Heart left ventricle (tissue), 16 donors: ENCODE results near the gene ANXA5. TPM values are rescaled to one million over a fixed set of nuclear protein-coding genes. Genes with fewer than 3 reads are reported as not detected.

Source experiments
- ATAC-seq, 4 donors: fragments of 200-7000 bp; cut with Tn5 transposase; one replicate each; pipeline ENCODE4 v1.9.1; 2020 to 2022; ENCODE audit warnings: moderate library complexity in 4 of 4, mild to moderate bottlenecking in 3 of 4, moderate number of reproducible peaks in 1 of 4
- DNase-seq, 5 donors: peaks; one replicate each; pipeline ENCODE4 v3.0.0-alpha.2; 2020
- H3K27ac ChIP-seq, 12 donors: fragments of 200-600 bp; sonication (generic) in 4 of 12; one replicate each; pipeline versions ENCODE4 v1.5.0 to v1.8.0; 2016 to 2022; ENCODE audit warnings: mild to moderate bottlenecking in 2 of 12
- H3K27me3 ChIP-seq, 9 donors: fragments of 200-600 bp; sonication (generic) in 2 of 9; one replicate each; pipeline versions ENCODE4 v1.5.1 to v1.8.0; 2016 to 2022; ENCODE audit warnings: mild to moderate bottlenecking in 3 of 9
- H3K36me3 ChIP-seq, 9 donors: fragments of 200-600 bp; sonication (generic) in 2 of 9; one replicate each; pipeline versions ENCODE4 v1.5.0 to v1.8.0; 2018 to 2022; ENCODE audit warnings: mild to moderate bottlenecking in 2 of 9
- H3K4me1 ChIP-seq, 12 donors: fragments of 200-600 bp; sonication (generic) in 4 of 12; one replicate each; pipeline versions ENCODE4 v1.5.0 to v1.8.0; 2016 to 2022; ENCODE audit warnings: mild to moderate bottlenecking in 3 of 12
- H3K4me3 ChIP-seq, 12 donors: fragments of 200-600 bp; sonication (generic) in 4 of 12; one replicate each; pipeline versions ENCODE4 v1.5.0 to v1.8.0; 2017 to 2022; ENCODE audit warnings: mild to moderate bottlenecking in 9 of 12, moderate library complexity in 4 of 12
- H3K9me3 ChIP-seq, 12 donors: fragments of 200-600 bp; sonication (generic) in 4 of 12; one replicate each; pipeline versions ENCODE4 v1.5.0 to v1.8.0; 2016 to 2022; ENCODE audit warnings: mild to moderate bottlenecking in 1 of 12
- CTCF ChIP-seq, 12 donors: fragments of 200-600 bp; sonication (generic) in 4 of 12; IDR thresholded peaks; one replicate each; pipeline versions ENCODE4 v1.5.0 to v1.8.0; 2018 to 2022; ENCODE audit warnings: antibody characterized with exemption in 12 of 12, mild to moderate bottlenecking in 5 of 12
- POLR2A ChIP-seq, 2 donors: fragments of 450-650 bp; IDR thresholded peaks; one replicate each; pipeline ENCODE4 v1.6.1; 2017; ENCODE audit warnings: antibody characterized with exemption in 2 of 2, mild to moderate bottlenecking in 2 of 2, moderate library complexity in 2 of 2
- WGBS, 4 donors: extraction: QIAGEN DNeasy Blood & Tissue Kit in 2 of 4; methylation state at CpG; one replicate each; pipeline versions ENCODE4 v1.1.5 to v1.1.7; 2013 to 2018; 5-methylcytosine and 5-hydroxymethylcytosine counted together
- intact Hi-C, 10 donors: fragments of 100-400 bp; cut with DNase I; formaldehyde crosslinking; loops; one replicate each; pipeline versions ENCODE4 v1.11.1 to v1.14.2; 2022
- polyA plus RNA-seq, 2 donors: library from polyadenylated mRNA; stranded (reverse); fragments of 200-250 nt; gene quantifications; one replicate each; pipeline ENCODE4 v1.2.3, GENCODE V29; 2013
- total RNA-seq, 9 donors: library from RNA; depleted of rRNA in 2 of 9; stranded (reverse); fragments of >200 nt in 2 of 9; fragmentation: NEBNext Ultra II Directional in 3 of 9; extraction: Animal tissue kit (Norgen Biotek cat#: 25700) in 3 of 9; gene quantifications; one replicate each; pipeline versions ENCODE4 v1.1.0 to v1.2.4, GENCODE V29; 2016 to 2023
- donor health status: ischemic (EF 13 %, LVEDD 7.1; RV severe dilation, severe dysfunction).
- donor health status: healthy with polysubstance abuse.
- donor health status: DM: no; HTN: yes; CAD: no.
- donor health status: DM: no; HTN: no; CAD: no.
- donor health status: ischemic (EF 25% LVEDD 6.9; RV normal size, moderate dysfunction).
- donor health status: ischemic (EF 25% LVEDD 5.7; RV mildly dilated, moderate dysfunction).
- donor health status: healthy.
- donor health status: DM: yes; HTN: yes; CAD: no.
- donor health status: ischemic (EF 35%, LVEDD 5.7; RV mildly dilated, moderate dysfunction).
- donor health status: nonischemic (EF 11% LVEDD 7.7; RV severe dilation, severe dysfunction).
- donor health status: DM: yes; HTN: yes; CAD: no.
- donor health status: PGD.
- donor health status: ischemic (EF 29% LVEDD 5.4; RV normal size, mild dysfunction).
- donor health status: nonischemic (EF 23%, LVEDD 6.1; RV moderate dilation, normal function).

Gene ANXA5
- total and polyA plus RNA-seq, 11 donors: 104 to 283 (median 168) TPM

GRCh38 chr4:121702136-121702535 lies 5.4 kb upstream of the ANXA5 start:
- ATAC-seq (no peak), DNase-seq (no peak)
- H3K4me3 ChIP-seq: no peak overlapping the region
- peaks cover 0 to 5% (median 0%) of the 10 kb centered on the region in 12 donors for H3K9me3 ChIP-seq
- intact Hi-C loops: loop anchor here in 1 of 10 donors (5.0 kb wide), 1 partner anchor 90 kb away; no protein-coding TSS in a partner anchor
- no peak overlapping the region for H3K27ac ChIP-seq
- TF ChIP-seq CTCF (IDR thresholded peaks at IDR 0.05) (no peak), POLR2A (IDR thresholded peaks at IDR 0.05) (no peak)
- H3K27me3 ChIP-seq: no peaks in the 10 kb centered on the region
- 80 to 84% (median 83%) methylated on average over 4 of the region's 4 CpGs for WGBS, 4 donors
- H3K4me1 ChIP-seq: peaks cover 0 to 14% (median 7%) of the 10 kb centered on the region in 12 donors
- no peaks in the 10 kb centered on the region for H3K36me3 ChIP-seq

- ATAC-seq: no peak
- H3K27ac ChIP-seq: no peak overlapping the region
These were observed 4.5 kb upstream of the ANXA5 start for GRCh38 chr4:121701263-121701662.

GRCh38 chr4:121698236-121698671 lies 1.5 kb upstream of the ANXA5 start:
- H3K4me3 ChIP-seq: no peak overlapping the region
- DNase-seq (peak in 2 of 5 donors; percentile 47 to 52), ATAC-seq (peak in 1 of 4 donors; percentile 7)
- peaks cover 0 to 7% (median 0%) of the 10 kb centered on the region in 9 donors for H3K36me3 ChIP-seq
- H3K27me3 ChIP-seq: no peaks in the 10 kb centered on the region
- peaks cover 0 to 5% (median 0%) of the 10 kb centered on the region in 12 donors for H3K9me3 ChIP-seq
- no peak for TF ChIP-seq CTCF (IDR thresholded peaks at IDR 0.05)
- intact Hi-C loops: loop anchor here in 1 of 10 donors (2.0 kb wide), 1 partner anchor 29 kb away; no protein-coding TSS in a partner anchor
- H3K4me1 ChIP-seq: peaks cover 0 to 40% (median 24%) of the 10 kb centered on the region in 12 donors
- 67 to 71% (median 71%) methylated on average over 5 of the region's 5 CpGs for WGBS, 4 donors
- peak overlapping the region in 3 of 12 donors; percentile 14 to 99 (median 98) for H3K27ac ChIP-seq

More at GRCh38 chr4:121701263-121701662, 4.5 kb upstream of the ANXA5 start:
- Histone ChIP-seq H3K27me3 (no peaks in the 10 kb centered on the region), H3K9me3 (peaks cover 0 to 5% (median 0%) of the 10 kb centered on the region in 12 donors), H3K4me1 (peaks cover 0 to 14% (median 7%) of the 10 kb centered on the region in 12 donors), H3K4me3 (no peak overlapping the region), H3K36me3 (no peaks in the 10 kb centered on the region)
- TF ChIP-seq CTCF (IDR thresholded peaks at IDR 0.05) (no peak), POLR2A (IDR thresholded peaks at IDR 0.05) (no peak)
- intact Hi-C loops: loop anchor here in 1 of 10 donors (5.0 kb wide), 1 partner anchor 91 kb away; no protein-coding TSS in a partner anchor
- DNase-seq: no peak
- 78 to 94% (median 93%) methylated on average over 3 of the region's 3 CpGs for WGBS, 4 donors

- H3K27me3 ChIP-seq: no peaks in the 10 kb centered on the region
- peak overlapping the region; percentile 80 to 99 (median 96) for H3K4me3 ChIP-seq
- intact Hi-C loops: loop anchor here in 2 of 10 donors (1.0 to 2.0 kb wide), 3 partner anchors 14 to 103 kb away; partner anchors contain the start of gene EXOSC9 (in 1 of the 2)
- H3K27ac ChIP-seq: peak overlapping the region; percentile 89 to 99 (median 98)
- peaks cover 0 to 46% (median 27%) of the 10 kb centered on the region in 12 donors for H3K4me1 ChIP-seq
- DNase-seq (no peak), ATAC-seq (no peak)
- H3K36me3 ChIP-seq: peaks cover 0 to 7% (median 0%) of the 10 kb centered on the region in 9 donors
- peaks cover 0 to 5% (median 0%) of the 10 kb centered on the region in 12 donors for H3K9me3 ChIP-seq
- TF ChIP-seq CTCF (IDR thresholded peaks at IDR 0.05) (no peak), POLR2A (IDR thresholded peaks at IDR 0.05) (no peak)
- WGBS, 4 donors: 57 to 62% (median 59%) methylated on average over 9 of the region's 9 CpGs
These were observed 784 bp upstream of the ANXA5 start for GRCh38 chr4:121697564-121697963.
